ENCODE results near the gene ZNF276.

DNA sequence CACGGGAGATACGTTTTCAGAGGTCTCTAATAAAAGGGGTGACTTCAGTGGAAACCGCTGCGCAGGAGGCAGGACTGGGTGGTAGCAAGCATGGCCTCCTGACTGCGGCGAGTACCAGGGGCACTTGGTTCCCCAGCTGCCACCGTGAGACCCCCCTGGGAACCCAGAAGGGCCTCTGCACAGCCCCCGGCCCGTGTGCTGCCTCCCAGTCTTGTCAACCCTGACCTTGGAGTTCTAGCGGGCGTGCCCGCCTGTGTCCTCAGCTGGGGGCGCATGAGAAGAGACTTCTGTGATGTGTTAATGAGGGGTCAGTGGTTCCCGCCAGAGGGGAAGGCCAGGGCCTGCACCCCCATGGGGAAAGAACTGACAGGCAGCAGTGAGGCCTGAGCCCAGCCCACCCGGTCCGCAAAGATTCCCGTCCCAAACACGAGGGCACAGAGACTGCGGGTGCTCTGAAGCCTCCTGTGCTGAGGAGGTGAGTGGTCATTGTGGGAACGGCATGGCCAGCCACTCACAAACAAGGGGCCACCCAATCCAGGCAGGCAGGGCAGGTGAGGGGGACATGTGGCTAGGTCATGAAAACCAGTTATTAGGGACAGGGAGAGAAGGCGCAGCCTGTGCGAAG lies 9.4 kb downstream of the ZNF276 start:
- TF ChIP-seq, protein P1, sequence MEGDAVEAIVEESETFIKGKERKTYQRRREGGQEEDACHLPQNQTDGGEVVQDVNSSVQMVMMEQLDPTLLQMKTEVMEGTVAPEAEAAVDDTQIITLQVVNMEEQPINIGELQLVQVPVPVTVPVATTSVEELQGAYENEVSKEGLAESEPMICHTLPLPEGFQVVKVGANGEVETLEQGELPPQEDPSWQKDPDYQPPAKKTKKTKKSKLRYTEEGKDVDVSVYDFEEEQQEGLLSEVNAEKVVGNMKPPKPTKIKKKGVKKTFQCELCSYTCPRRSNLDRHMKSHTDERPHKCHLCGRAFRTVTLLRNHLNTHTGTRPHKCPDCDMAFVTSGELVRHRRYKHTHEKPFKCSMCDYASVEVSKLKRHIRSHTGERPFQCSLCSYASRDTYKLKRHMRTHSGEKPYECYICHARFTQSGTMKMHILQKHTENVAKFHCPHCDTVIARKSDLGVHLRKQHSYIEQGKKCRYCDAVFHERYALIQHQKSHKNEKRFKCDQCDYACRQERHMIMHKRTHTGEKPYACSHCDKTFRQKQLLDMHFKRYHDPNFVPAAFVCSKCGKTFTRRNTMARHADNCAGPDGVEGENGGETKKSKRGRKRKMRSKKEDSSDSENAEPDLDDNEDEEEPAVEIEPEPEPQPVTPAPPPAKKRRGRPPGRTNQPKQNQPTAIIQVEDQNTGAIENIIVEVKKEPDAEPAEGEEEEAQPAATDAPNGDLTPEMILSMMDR (IDR thresholded peaks at IDR 0.05), result no peak
- no peak for TF ChIP-seq POLR2A (IDR thresholded peaks at IDR 0.05)
